Neural cell (in vitro differentiated cells): ENCODE measurements around the gene UGP2. TPM values are rescaled to one million over a fixed set of nuclear protein-coding genes. Genes with fewer than 3 reads are reported as not detected.

Source experiments
- H2AFZ ChIP-seq: fragments of 200-600, 300-800 bp; sonication (generic), shearing (Covaris generic); 2 replicates; pipeline ENCODE4 v1.6.0; 2014; ENCODE audit warnings: low read depth, mild to moderate bottlenecking, antibody characterized with exemption, low read length, moderate library complexity
- H3F3A ChIP-seq: fragments of 200-600 bp; shearing (Covaris generic); 2 replicates; pipeline ENCODE4 v1.6.1; 2016; ENCODE audit warnings: mild to moderate bottlenecking, moderate library complexity, mixed read lengths, antibody characterized with exemption, low read length; ENCODE audit not compliant: insufficient read depth, poor library complexity, severe bottlenecking
- H3K27ac ChIP-seq: fragments of 200-600, 300-800 bp; sonication (generic), shearing (Covaris generic); 2 replicates; pipeline ENCODE4 v1.5.1; 2014; ENCODE audit warnings: mild to moderate bottlenecking, low read length, moderate library complexity
- H3K27me3 ChIP-seq: fragments of 300-800, 200-600 bp; sonication (generic), shearing (Covaris generic); 2 replicates; pipeline ENCODE4 v1.6.0; 2014; ENCODE audit warnings: mild to moderate bottlenecking, low read depth, low read length, moderate library complexity; ENCODE audit not compliant: insufficient read depth
- H3K36me3 ChIP-seq: fragments of 300-800, 200-600 bp; sonication (generic), shearing (Covaris generic); 2 replicates; pipeline ENCODE4 v1.5.1; 2014; ENCODE audit warnings: mild to moderate bottlenecking, antibody characterized with exemption, low read length, moderate library complexity; ENCODE audit not compliant: insufficient read depth
- H3K4me2 ChIP-seq: fragments of 300-800, 200-600 bp; sonication (generic), shearing (Covaris generic); 2 replicates; pipeline ENCODE4 v1.6.0; 2014; ENCODE audit warnings: mild to moderate bottlenecking, low read length
- H3K4me3 ChIP-seq: fragments of 300-800, 200-600 bp; sonication (generic), shearing (Covaris generic); 2 replicates; pipeline ENCODE4 v1.5.1; 2014; ENCODE audit warnings: mild to moderate bottlenecking, low read length, moderate library complexity
- H3K79me2 ChIP-seq: fragments of 200-600 bp; shearing (Covaris generic); replicated peaks from 2 replicates; pipeline ENCODE4 v1.6.0; 2014; ENCODE audit warnings: mild to moderate bottlenecking, low read length, moderate library complexity; ENCODE audit not compliant: insufficient read depth
- H3K9ac ChIP-seq: fragments of 300-800, 200-600 bp; sonication (generic), shearing (Covaris generic); 2 replicates; pipeline ENCODE4 v1.6.1; 2016; ENCODE audit warnings: mild to moderate bottlenecking, low read length, mixed read lengths
- H3K9me2 ChIP-seq: fragments of 200-600 bp; shearing (Covaris generic); 2 replicates; pipeline ENCODE4 v1.6.1; 2016; ENCODE audit warnings: mild to moderate bottlenecking, low read length, mixed read lengths; ENCODE audit not compliant: insufficient read depth
- H3K9me3 ChIP-seq: fragments of 200-600, 300-800 bp; sonication (generic), shearing (Covaris generic); 2 replicates; pipeline ENCODE4 v1.6.1; 2016; ENCODE audit warnings: mild to moderate bottlenecking, mixed run types, low read length, moderate library complexity, mixed read lengths
- H4K20me1 ChIP-seq: fragments of 200-600 bp; shearing (Covaris generic); 2 replicates; pipeline ENCODE4 v1.6.1; 2016; ENCODE audit warnings: mild to moderate bottlenecking, mixed run types; ENCODE audit not compliant: insufficient read depth
- EP300 ChIP-seq: fragments of 450-650 bp; conservative IDR thresholded peaks from 2 replicates; pipeline ENCODE4 v1.6.1; 2014; ENCODE audit warnings: antibody characterized with exemption, mild to moderate bottlenecking, moderate library complexity; ENCODE audit not compliant: poor library complexity, severe bottlenecking
- EZH2 ChIP-seq: fragments of 200-600, 300-800 bp; shearing (Covaris generic), sonication (generic); IDR thresholded peaks from 2 replicates; pipeline ENCODE4 v1.6.1; 2014; ENCODE audit warnings: antibody characterized with exemption, low read length, borderline replicate concordance, mild to moderate bottlenecking; ENCODE audit not compliant: insufficient read depth, poor library complexity, severe bottlenecking
- MXI1 ChIP-seq: fragments of 450-650 bp; conservative IDR thresholded peaks from 2 replicates; pipeline ENCODE4 v1.6.1; 2014; ENCODE audit warnings: antibody characterized with exemption, mild to moderate bottlenecking; ENCODE audit not compliant: poor library complexity, severe bottlenecking
- POLR2AphosphoS5 ChIP-seq: IDR thresholded peaks from 2 replicates; pipeline ENCODE4 v1.6.1; 2012
- RAD21 ChIP-seq: fragments of 450-650 bp; conservative IDR thresholded peaks from 2 replicates; pipeline ENCODE4 v1.6.1; 2014; ENCODE audit warnings: antibody characterized with exemption, mild to moderate bottlenecking, moderate library complexity
- SMC3 ChIP-seq: fragments of 450-650 bp; conservative IDR thresholded peaks from 2 replicates; pipeline ENCODE4 v1.6.1; 2014; ENCODE audit warnings: antibody characterized with exemption, mild to moderate bottlenecking, moderate library complexity; ENCODE audit not compliant: poor library complexity
- TAF1 ChIP-seq: IDR thresholded peaks from 2 replicates; pipeline ENCODE4 v1.6.1; 2012; ENCODE audit warnings: low read depth
- polyA plus RNA-seq: library from polyadenylated mRNA; depleted of rRNA; stranded (reverse); fragments of >200 nt; gene quantifications from 2 replicates; pipeline ENCODE4 v1.2.3, GENCODE V29; 2014
- TF ChIP-seq, protein P1 (sequence below): IDR thresholded peaks from 2 replicates; pipeline ENCODE4 v1.6.1; 2012; ENCODE audit warnings: borderline replicate concordance
- TF ChIP-seq, protein P2 (sequence below): fragments of 450-650 bp; IDR thresholded peaks from 2 replicates; pipeline ENCODE4 v1.5.1; 2014; ENCODE audit warnings: antibody characterized with exemption, mild to moderate bottlenecking, moderate library complexity; ENCODE audit not compliant: poor library complexity, severe bottlenecking

Gene UGP2
- polyA plus RNA-seq, 1 donor from 2014 or later, result 55.6 TPM

DNA sequence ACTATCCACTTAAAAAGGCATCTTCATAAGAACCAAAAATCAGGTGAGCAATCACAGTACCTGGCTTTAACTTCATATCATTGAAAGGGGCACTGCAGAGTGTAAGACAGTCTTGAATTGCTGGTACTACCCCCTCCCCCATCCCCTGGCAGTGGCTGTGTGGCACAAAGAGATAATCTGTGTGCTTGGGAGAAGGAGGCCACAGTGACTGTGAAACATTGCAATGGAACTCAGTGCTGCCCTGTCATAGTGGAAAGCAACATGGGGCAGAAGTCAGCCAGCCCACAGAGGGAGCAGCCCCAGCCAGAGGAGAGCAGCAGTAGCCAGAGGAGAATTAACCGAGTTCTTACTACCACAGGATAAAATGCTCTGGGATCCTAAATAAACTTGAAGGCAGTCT, 45.3 kb upstream of the UGP2 start:
- no peaks in the 10 kb centered on the region for H3K27me3 ChIP-seq
- H3K4me2 ChIP-seq, result no peak overlapping the region
- H3K27ac ChIP-seq, result no peak overlapping the region
- TF ChIP-seq EZH2 (no peak), POLR2AphosphoS5 (no peak), SMC3 (no peak), RAD21 (no peak), MXI1 (no peak), EP300 (no peak), TAF1 (no peak)
- TF ChIP-seq, protein P1, sequence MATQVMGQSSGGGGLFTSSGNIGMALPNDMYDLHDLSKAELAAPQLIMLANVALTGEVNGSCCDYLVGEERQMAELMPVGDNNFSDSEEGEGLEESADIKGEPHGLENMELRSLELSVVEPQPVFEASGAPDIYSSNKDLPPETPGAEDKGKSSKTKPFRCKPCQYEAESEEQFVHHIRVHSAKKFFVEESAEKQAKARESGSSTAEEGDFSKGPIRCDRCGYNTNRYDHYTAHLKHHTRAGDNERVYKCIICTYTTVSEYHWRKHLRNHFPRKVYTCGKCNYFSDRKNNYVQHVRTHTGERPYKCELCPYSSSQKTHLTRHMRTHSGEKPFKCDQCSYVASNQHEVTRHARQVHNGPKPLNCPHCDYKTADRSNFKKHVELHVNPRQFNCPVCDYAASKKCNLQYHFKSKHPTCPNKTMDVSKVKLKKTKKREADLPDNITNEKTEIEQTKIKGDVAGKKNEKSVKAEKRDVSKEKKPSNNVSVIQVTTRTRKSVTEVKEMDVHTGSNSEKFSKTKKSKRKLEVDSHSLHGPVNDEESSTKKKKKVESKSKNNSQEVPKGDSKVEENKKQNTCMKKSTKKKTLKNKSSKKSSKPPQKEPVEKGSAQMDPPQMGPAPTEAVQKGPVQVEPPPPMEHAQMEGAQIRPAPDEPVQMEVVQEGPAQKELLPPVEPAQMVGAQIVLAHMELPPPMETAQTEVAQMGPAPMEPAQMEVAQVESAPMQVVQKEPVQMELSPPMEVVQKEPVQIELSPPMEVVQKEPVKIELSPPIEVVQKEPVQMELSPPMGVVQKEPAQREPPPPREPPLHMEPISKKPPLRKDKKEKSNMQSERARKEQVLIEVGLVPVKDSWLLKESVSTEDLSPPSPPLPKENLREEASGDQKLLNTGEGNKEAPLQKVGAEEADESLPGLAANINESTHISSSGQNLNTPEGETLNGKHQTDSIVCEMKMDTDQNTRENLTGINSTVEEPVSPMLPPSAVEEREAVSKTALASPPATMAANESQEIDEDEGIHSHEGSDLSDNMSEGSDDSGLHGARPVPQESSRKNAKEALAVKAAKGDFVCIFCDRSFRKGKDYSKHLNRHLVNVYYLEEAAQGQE, result no peak
- TF ChIP-seq, protein P2, sequence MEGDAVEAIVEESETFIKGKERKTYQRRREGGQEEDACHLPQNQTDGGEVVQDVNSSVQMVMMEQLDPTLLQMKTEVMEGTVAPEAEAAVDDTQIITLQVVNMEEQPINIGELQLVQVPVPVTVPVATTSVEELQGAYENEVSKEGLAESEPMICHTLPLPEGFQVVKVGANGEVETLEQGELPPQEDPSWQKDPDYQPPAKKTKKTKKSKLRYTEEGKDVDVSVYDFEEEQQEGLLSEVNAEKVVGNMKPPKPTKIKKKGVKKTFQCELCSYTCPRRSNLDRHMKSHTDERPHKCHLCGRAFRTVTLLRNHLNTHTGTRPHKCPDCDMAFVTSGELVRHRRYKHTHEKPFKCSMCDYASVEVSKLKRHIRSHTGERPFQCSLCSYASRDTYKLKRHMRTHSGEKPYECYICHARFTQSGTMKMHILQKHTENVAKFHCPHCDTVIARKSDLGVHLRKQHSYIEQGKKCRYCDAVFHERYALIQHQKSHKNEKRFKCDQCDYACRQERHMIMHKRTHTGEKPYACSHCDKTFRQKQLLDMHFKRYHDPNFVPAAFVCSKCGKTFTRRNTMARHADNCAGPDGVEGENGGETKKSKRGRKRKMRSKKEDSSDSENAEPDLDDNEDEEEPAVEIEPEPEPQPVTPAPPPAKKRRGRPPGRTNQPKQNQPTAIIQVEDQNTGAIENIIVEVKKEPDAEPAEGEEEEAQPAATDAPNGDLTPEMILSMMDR, result no peak
- no peaks in the 10 kb centered on the region for H3K79me2 ChIP-seq
- no peak overlapping the region for H3K9ac ChIP-seq
- no peaks in the 10 kb centered on the region for H3K9me2 ChIP-seq
- H4K20me1 ChIP-seq, result no peaks in the 10 kb centered on the region
- H3F3A ChIP-seq, result no peaks in the 10 kb centered on the region
- no peak overlapping the region for H2AFZ ChIP-seq
- H3K9me3 ChIP-seq, result no peaks in the 10 kb centered on the region
- H3K36me3 ChIP-seq, result no peaks in the 10 kb centered on the region
- no peak overlapping the region for H3K4me3 ChIP-seq

- H2AFZ ChIP-seq, result no peak overlapping the region
These were observed 44.9 kb upstream of the UGP2 start for GRCh38 chr2:63796796-63797195.

More at GRCh38 chr2:63796796-63797195, 44.9 kb upstream of the UGP2 start:
- H3K79me2 ChIP-seq, result no peaks in the 10 kb centered on the region
- no peaks in the 10 kb centered on the region for H3F3A ChIP-seq
- no peaks in the 10 kb centered on the region for H3K9me2 ChIP-seq
- H3K9ac ChIP-seq, result no peak overlapping the region
- no peaks in the 10 kb centered on the region for H3K27me3 ChIP-seq
- H3K27ac ChIP-seq, result no peak overlapping the region
- no peak overlapping the region for H3K4me2 ChIP-seq
- TF ChIP-seq EZH2 (no peak), MXI1 (no peak), SMC3 (no peak), EP300 (no peak), TAF1 (no peak), RAD21 (no peak), POLR2AphosphoS5 (no peak)
- TF ChIP-seq, protein P2, result no peak
- TF ChIP-seq, protein P1, result no peak
- no peaks in the 10 kb centered on the region for H4K20me1 ChIP-seq
- H3K9me3 ChIP-seq, result no peaks in the 10 kb centered on the region
- H3K36me3 ChIP-seq, result no peaks in the 10 kb centered on the region
- H3K4me3 ChIP-seq, result no peak overlapping the region
